ENCODE results near the gene BCAR3.
"Not testable (repeated sequence)": the region's sequence is repeated elsewhere in the genome, so short reads cannot be mapped to it uniquely, and the experiment has no call there.

Gene BCAR3

DNA sequence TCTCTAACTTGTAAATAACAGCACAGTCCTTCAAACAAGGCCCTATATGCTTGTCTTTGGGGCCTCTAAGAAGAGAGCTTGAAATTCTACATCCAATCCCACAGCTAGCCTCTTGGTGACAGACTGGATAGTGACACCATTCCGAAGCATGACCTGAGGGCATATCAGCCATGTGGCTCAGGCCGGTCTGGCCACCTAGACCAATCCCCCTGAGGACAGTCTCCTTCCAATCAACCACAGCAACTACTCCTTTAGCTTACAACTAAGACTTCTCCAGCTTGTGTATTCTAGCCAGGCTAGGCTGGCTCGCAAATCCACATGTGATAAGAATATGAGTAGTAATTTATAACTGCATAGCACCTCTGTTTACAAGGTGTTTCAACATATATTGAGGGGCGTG lies 14.0 kb downstream of the BCAR3 start:
- no peak for DNase-seq

DNA sequence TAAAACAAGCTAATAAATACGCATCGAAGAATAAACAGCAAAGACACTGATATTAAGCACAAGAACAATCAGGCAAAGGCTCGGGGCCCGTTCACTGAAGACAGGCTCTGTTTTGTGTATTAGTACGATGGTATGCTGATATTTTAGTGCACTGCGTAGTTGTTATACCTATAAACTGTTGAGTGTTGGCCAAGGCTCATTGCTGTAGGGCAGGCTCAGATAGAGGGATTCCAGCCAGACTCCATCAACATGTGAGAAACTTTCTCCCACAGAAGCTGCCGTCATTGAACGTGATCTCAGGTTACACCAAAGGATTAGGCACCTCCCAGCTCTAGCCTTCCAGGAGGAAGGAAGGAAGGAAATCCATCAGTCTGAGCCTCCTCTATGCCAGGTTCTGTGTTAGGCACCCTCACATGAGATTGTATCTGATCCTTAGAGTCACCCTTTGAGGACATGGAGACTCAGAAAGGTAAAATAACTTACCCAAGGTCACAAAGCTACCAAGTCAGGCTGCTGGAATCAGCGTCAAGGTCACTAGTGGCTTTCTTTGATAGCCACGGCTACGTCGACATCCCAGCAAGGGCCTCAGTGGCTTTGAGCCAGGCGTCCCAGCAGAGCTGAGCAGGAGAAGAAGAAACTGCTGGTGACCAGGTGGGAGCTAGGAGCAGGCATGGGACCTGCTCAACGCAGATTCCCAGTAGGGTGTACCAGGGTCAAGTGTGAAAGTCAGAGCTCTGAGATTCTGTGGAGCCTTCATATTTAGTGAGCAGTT lies 14.8 kb downstream of the BCAR3 start:
- no peak for DNase-seq

DNA sequence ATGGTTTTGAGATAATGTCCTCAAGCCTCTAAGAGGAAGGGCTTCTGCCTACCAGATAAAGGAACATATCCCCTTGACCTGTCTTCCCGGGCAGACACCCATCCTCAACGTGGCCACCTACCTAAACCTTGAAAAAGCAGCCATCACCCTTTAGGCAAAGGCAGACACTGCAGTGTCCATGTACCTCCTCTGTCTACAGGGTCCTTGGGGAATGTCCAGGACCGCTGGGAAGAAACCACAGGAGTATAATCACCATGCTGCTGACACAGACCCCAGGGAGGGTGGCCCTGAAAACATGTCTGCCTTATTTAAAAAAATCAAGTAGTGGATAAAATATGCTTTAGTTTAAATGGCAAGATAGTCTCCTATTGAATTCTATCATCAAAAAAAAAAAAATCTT lies 16.6 kb downstream of the BCAR3 start:
- DNase-seq, result no peak

DNA sequence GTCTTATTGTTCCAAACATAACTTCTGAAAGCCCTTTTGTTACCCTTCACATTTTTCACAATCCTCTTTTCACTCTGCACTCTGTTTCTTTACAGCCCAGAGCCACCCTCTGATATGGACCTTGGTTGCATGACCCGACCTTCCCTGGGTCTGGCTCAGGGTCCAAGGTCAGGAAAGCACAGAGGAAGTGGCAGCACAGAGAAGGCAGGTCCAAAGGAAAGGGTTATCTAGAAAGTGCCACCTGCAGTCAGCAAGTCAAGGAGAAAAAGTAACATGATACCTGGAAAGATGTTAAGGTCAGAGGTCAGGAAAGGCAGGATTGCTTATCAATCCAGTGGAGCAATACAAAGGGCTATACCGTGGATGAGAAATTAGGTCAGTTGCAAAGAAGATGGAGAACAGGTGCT lies 18.4 kb downstream of the BCAR3 start:
- no peak for DNase-seq

DNA sequence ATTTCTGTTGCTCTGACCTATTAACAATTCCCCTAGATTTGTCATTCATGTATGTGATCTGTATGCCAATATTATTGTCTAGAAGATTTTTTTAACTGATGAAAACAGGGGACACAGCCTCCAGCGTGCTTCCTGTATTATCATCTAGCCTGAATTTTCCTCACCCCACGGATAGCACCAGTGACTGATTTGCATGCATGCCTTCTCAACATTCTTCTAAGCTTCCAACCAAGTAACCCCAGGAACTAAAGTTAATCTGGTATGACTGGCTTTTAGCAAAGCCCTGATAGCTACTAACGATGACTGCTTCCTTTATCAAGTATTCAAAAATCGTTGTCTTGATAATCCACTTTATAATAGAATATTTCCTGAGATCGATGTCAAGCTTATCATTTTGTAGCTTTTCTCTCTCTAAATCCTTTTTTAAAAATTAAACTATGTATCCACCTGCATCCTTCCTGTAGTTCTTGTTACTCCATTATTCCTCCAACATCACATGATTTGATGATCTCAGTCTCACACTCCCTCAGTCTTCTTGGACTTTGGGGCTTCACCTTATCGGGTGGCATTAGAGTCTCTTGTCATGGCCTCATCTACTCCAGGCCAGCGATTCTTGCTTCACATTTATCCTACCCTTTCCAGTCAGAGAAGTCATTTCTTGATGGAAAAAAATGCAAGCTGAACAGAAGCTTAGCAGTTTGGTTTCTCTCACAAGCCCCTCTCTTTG lies 19.0 kb downstream of the BCAR3 start:
- DNase-seq, result no peak

DNA sequence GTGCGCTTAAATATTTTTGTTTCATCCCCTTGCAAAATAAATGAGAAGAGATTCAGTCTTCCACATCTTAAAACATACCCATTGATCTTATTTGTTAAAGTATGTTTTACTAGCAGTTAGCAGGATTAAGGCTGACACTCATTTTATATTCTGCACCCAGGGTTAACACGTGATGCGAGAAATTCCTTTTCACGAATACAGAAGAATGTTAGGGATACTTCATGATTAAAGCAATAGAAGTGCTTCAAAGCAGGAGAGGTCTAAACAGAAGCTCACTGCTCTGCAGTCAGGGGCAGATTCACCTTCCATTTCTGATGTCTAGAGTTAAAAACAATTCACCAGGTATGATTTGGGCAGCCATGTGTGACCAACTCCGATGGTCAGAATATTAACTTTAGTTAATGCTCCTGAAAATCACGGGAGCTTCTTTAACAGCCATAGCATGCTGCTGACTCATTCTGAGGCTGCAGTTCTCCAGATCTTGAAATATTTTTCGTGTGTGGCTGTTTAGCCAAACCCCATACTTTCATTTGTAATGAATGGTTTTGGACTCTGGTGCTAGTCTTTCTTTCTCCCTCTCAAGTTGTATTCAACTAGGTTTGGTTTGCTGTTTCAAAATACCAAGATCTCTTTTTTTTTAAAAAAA lies 19.7 kb downstream of the BCAR3 start:
- DNase-seq, result no peak

DNA sequence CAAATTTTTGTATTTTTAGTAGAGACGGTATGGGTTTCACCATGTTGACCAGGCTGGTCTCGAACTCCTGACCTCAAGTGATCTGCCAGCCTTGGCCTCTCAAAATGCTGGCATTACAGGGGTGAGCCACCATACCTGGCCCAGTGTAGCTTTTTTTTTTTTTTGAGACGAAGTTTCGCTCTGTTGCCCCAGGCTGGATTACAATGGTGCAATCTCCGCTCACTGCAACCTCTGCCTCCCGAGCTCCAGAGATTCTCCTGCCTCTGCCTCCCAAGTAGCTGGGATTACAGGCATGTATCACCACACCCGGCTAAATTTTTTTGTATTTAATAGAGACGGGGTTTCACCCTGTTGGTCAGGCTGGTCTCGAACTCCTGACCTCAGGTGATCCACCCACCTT lies 20.3 kb downstream of the BCAR3 start:
- DNase-seq, result not testable (repeated sequence)

DNA sequence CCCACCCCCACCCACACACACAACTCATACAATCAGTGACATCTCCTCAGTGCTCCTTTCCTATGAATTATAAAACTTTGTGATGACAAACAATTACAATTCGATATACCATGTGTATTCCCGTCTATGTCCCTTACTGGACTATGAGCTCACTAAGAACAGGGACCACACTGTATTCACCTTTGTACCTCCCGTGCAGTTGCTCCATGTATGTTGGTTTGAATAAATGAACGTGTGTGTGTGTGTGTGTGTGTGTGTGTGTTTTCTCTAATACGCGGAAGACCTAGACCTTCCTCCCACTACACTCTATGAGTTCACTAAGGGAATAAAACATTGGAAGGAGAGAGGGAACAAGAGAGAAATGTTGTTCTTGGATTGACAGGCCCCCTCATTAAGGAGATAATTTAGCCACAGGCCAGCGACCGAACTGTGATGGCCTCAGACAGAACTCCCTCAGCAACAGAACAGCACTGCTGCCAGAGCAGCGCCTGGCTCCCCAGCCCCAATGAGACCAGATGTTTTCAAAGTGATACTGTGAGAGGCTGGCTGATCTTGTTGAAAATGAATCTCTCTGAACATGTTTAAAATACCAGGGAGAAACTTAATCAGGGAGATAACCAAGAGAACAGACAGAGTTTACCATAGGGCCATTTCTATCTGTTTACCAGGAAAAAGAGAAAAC lies 21.7 kb downstream of the BCAR3 start:
- DNase-seq, result no peak

DNA sequence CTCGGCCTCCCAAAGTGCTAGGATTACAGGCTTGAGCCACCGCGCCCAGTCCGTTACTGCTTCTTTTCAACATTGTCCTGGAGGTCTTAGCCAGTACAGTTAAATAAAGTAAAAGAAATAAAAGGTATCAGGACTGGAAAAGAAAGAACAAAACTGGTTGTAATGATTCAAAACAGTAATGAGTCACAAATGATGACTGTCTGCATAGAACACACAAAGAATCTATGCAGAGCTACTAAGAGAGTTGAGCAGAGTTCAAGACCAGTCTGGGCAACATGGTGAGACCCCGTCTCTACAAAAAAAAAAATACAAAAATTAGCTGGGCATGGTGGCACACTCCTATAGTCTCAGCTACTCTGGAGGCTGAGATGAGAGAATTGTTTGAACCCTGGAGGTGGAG lies 23.4 kb downstream of the BCAR3 start:
- DNase-seq, result no peak

DNA sequence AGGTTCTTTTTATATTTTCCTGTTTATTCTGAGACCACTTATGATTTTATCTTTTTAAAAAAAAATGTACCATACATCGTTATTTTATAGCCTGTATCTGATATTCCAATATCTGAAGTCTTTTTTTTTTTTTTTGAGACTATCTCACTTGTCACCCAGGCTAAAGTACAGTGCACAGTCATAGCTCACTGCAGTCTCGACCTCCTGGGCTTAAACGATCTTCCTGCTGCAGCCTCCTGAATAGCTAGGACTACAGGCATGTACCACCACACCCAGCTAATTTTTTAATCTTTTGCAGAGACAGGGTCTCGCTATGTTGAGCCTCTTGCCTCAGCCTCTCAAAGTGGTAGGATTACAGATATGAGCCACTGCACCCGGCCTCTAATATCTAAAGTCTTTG lies 25.1 kb downstream of the BCAR3 start:
- no peak for DNase-seq

DNA sequence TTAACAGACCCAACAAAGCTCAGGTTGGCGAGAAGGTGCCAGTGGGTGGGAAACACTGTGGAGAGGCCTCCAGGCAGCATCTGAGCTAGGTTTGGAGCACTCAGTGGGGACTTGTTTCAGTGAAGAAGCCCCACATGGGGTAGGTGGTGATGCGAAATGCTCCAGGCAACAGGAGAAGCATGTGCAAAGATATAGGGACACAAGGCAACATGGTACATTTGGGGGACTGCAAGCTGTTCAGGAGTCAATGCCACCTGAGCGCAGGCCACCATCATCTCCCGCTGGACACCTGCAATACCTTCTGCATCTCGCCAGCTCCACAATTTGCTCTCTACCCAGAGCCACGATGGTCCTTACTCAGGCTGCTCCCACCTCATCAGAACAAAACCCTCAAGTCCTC lies 28.0 kb downstream of the BCAR3 start:
- no peak for DNase-seq

DNA sequence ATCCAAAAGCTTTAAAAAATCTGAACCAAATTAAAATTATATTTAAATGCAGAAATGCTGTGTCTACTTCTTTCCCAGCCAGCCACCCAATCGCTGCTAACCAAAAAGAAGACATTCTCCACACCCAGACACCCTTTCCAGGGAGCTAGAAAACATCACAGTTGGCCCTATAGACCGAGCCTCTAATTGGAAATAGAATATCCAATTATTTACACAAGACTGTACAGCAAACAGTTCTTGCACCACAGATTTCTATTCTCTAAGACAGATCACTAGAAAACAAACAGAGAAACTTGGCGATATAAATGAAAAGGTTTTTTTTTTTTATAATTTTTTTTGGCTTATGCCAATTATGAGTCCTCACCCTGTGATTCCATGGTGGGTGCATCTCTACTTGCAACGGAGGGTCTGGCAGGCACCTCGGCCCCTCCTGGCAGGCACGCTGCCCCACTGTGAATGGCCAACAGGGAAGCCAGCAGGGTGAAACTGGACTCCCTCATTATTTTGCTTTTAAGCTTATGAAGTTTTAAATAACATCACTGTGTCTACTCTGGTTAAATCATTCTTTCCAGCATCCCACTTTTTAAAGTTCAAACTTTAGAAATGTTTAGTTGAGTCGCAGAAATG lies 29.2 kb downstream of the BCAR3 start:
- no peak for DNase-seq

DNA sequence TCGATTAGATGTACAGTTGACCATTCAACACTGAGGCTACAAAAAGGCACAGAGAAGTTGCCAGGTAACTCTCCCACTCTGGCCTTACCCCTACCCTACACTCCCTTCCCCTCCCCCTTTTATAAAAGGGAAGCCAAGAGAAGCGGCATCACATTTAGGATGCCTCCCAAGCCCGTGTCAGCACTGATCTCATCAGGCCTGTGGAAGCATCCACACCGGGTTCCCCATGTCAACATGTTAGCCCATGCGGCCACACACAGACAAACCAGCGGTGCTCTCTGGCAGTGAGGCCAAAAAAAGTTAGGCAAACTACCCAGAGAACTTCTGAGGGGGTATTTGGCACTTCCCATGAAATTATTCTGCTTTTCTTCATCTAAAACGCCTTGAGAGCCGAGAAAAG lies 29.9 kb downstream of the BCAR3 start:
- DNase-seq, result no peak

DNA sequence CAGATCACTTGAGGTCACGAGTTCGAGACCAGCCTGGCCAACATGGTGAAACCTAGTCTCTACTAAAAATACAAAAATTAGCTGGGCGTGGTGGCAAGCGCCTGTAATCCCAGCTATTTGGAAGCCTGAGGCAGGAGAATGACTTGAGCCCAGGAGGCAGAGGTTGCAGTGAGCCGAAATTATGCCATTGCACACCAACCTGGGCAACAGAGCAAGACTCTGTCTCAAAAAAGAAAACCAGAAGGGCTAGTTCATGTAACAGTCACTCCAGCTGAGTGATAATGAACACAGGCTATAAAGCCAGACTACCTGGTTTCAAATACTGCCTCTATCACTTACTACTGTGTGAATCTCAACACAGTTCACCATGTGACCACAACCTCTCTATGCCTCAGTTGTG lies 31.5 kb downstream of the BCAR3 start:
- not testable (repeated sequence) for DNase-seq

DNA sequence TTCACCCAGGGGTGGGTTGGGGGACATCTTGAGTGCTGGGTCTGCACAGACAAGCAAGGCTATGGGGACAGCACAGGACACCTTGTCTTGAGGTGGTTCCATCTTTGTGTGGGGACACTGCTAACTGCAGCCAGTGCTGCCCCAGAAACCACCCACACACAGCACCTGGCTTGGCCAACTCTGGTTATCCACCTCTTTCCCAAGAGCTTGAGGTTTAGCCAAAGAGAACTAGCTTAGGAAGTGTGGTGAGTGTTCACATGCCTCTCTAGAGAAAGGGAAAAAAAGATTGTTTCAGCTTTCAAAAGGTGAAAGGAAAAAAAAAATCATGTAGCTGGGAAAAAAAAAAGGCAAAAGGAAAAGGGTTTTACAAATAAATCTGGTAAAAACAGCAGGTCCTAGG lies 32.4 kb downstream of the BCAR3 start:
- no peak for DNase-seq

DNA sequence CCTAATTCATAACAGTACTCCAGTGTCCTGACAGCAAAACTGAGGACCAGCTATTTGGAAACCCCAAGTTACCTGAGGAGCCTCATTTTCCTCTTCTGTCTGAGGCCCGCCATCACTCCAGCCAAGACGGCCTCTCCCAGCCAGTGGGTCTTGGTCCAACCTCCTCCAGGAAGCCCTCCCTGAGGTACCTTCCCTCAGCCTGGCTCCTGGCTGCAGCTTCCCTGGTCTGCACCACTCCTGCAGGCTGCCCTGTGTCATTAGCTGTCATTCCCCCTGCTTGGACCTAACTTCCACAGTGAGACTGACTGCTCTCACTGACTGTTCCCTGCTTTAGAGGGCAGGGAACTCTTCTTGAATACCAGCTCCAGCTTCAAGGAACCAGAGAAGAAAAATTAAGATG lies 33.0 kb downstream of the BCAR3 start:
- DNase-seq, result no peak

DNA sequence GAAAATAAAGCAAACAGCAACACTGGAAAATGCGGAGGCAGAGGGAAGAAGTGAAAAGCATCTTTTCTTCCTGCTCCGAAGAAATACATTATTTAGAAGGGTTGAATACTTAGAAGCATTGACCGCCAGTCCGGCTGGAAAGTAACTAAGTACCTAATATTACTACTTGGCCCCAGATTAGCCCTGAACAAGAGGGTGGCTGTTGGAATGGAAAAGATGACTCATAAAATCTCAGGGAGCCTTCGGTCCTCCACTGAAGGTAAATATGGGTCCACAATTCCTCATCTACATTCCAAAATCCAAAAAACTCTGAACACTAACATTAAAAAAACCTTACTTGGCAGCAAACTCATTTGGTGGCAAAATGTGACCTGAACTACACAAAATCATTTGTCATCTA lies 40.1 kb downstream of the BCAR3 start:
- DNase-seq, result no peak

DNA sequence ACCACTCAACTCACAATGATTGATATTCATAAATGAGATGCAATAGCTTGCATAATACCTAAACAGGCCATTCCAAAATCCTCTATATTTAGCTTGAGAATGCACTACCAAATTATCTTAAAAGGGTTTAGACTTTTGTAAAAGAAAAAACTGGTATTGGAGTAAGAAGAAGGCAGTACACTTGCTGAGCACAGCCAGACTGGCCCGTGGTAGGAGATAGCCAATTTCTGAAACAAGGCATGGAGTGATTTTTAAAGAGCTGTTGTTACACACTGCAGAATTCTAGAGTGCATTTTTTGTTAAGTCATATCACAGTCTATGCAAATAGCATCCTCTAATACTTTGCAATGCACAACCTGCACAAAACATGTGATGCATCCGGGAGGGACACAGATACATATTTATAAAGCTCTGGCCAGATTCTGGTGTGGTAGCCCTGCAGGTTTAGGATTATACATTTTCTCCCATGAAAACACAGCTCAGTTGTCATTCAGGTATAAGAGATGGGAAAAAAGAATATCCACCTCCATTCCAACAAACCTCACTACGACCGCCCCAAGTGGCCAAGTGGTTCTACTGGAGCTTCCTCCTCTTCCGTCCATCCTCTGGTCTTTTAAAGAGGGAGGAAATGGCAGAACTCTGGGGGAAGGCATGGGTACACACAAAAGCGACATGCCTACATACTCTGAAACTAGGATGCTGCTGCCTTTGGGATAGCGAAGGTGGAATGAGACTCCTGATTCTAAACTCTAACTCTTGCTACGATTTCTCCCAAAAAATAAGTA lies 40.8 kb downstream of the BCAR3 start:
- DNase-seq, result no peak

DNA sequence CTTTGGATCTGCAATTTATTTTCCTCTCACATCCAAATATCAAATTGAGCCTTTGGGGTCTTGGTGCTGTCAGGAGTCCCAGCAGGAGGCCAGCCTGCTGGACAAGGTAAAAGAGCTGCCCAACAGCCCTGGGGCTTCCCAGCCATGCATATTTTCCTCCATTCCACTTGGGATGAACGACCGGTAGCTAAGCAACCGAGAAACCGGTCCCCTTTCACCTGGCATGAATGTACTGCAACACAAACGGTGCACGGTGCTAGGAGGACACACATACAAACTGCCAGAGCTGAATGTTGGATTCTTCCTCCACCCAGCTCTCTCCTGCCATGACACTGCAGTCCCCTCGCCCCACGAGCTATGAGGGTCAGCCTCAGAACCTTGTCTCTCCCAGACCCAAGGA lies 42.7 kb downstream of the BCAR3 start:
- peak; percentile 16 for DNase-seq

DNA sequence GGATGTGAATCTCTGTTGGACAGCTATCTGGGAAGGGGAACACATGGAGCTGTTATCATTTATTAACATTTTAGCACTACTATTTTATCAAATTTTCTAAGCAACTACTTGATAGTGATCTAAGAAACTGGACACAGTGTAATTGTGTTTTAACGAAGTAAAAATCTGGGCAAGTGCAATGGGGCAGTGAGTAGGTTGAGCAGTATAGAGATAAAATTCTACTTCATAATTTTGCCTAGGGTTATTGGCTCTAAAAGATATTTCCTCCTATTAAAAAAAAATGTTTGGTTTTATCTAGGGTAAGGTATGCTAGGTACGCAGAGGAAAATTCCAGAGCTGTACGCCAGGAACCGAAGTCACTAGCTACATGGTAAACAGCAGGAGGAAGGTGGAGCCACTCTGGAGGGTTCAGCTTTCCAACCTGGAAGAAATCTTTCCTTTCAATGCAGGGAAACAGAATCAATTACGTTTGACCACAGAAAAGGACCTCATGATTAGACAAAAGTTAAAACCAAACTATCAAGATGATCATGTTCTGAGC lies 43.3 kb downstream of the BCAR3 start:
- DNase-seq, result no peak

DNA sequence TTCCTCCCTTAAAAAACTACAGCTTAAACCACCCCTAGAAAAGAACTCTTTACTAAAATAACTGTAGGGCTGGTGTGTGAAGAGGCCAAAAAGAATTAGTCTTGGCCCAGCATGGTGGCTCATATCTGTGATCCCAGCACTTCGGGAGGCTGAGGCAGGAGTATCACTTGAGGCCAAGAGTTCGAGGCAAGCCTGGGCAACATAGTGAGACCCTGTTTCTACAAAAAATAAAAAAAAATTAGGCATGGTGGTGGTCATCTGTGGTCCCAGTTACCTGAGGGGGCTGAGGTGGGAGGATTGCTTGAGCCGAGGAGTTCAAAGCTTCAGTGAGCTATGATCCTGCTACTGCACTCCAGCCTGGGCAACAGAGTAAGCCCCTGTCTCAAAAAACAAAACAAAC lies 44.9 kb downstream of the BCAR3 start:
- no peak for DNase-seq
